DMS 273 (cell line): ENCODE data around the gene ABO.
"Not testable (repeated sequence)": the region's sequence is repeated elsewhere in the genome, so short reads cannot be mapped to it uniquely, and the experiment has no call there.

ENCODE experiments used
- DNase-seq: peaks from one replicate; lab custom pipeline; 2025; ENCODE audit not compliant: unreplicated experiment; lab: John Stamatoyannopoulos, UW

The ABO gene

DNA sequence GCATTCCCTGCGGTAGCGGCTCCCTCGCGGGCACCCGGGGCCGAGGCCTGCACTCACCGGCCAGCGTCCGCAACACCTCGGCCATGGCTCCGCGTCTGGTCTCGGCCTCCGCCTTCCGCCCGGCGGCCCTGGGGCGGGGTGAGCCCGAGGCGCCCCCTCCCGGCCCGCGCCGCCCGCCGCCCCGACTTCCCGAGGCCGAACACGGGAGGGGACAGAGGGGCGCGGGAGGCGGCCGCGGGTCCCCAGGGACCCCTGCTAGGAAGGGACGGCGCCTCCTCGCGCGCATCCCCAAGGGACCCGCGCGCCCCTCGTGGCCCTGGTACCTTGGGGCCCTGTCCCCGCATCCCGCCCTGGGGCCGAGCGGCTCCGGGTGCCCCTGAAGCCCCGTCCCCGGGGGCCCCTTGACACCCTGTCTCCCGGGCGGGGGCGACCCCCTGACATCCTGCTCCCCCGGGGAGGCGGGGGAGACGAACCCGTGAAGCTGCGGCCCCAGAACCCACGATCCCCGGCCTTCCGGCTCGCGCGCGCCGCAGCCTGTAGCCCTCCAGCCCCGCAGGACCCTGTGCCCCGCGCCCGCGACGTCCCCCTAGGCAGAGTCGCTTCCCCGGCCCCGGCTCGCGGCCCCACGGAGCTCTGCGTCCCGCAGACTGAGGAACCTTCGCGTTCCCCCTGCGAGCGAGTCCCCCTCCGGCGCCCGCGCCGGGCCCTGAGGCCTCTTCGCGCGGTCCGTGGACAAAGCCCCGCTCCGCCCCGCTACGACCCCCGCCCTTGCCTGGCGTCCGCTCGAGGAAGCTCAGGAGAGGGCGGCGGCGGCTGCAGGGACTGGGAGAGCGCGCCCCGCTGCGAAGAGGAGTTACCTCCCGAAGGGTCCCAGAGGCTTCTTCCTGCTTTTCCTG lies at the start of gene ABO:
Gene ABO, minus strand, starts transcription at position 97 of the 896 bp plus-strand sequence.
- DNase-seq, result peak; percentile 38

DNA sequence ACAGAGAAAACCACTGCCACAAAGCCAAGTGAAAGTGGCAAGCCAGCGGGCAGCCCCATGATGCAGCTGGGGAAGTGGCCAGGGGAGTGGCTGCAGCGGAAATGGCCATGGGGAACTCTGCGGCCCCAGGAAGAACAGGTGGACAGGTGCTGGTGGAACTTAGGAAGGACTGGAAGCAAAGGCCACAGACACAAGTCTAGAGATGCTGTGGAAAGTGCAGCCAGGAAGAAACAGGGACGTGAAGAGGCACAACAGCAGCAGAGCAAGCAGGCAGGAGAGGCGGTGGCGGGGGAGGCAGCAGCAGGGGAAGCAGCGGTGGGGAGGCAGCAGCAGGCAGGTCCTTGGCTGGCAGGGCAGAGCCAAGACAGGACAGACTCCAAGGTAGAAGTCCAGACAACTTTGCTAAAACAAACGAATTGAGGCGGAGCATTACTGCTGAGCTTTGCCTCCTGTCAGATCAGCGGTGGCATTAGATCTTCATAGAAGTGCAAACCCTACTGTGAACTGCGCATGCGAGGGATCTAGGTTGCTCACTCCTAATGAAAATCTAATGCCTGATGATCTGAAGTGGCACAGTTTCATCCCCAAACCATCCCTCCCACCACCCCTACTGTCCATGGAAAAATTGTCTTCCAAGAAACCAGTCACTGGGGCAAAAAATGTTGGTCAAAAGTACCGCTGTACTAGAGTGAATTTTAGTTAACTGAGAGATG lies 49.1 kb upstream of the ABO start:
- DNase-seq, result no peak

DNA sequence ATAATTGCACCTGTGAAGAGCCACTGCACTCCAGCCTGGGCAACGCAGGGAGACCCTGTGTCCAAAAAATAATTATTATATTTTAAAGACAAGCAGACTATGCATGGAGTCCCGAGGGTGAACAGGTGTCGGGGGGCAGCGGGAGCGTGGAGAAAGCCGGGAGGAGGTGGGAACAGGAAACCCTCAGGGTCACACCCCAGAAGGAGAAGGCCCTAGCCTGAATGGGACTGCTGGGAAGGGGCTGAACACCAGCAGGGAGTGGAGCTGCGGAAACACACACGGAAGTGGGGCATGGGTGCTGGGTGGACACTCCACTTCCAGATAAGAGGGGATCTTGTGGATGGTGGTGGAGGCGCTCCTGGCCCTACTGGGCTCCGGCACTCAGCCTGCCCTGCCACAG lies 48.2 kb upstream of the ABO start:
- no peak for DNase-seq

DNA sequence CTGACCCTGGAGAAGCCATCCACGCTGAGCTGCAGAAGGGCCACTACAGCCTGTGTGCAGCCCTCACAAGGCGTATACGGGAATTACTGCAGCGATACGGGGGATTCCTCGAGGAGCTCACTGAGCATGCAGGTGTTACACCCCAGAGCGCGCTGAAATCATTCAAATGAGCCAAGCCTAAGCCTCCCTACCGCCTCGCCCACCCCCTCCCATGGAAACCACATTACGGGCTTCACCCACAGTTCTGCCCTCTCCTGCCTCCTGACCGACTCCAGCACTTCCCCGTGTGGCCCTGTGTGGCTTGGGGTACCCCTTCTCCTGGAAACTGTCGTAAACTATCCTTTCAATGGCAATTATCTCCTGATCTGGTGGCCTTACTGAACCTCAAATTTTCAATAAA lies 47.7 kb upstream of the ABO start:
- no peak for DNase-seq

DNA sequence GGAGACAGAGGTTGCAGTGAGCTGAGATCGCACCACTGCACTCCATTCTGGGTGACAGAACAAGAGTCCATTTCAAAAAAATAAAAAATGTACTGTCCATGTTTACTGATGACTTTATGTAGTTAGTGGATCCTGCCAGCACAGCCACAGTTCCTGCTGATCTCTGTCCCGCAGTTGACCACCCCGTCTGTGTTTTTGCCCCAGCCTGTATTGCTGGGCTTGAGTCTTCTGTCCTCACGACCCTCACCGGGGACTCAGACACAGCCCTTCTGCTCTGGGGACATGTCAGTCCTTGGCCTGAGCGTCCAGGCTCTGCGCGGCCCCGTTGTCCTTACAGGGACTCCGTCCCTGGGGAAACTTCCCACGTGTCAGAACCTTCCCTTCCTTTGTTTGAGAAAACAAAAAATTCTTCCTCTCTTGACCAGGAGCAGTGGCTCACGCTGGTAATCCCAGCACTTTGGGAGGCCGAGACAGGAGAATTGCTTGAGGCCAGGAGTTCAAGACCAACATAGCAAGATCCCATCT lies 46.5 kb upstream of the ABO start:
- no peak for DNase-seq

DNA sequence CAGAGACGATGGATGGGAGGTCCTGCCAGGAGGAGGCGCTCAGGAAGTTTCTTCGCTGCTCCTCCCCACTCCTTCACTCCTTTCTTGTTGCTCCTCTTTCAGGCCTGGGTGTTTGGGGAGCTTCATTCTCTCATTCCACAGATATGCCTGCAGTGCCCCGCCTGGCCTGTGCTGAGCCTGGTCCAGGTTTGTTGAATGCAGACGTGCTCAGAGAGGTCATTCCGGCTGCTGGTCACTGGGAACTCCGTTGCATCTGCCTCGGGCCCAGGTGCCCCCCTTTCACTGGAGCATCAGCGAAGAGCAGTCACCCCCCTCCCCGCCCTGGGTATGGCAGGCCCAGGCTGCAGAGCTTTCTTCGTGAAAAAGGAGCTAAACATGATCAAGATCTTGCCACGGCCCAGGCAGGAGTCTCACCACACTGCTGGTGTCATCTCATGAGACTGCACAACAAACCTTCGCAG lies 45.5 kb upstream of the ABO start:
- DNase-seq, result no peak

DNA sequence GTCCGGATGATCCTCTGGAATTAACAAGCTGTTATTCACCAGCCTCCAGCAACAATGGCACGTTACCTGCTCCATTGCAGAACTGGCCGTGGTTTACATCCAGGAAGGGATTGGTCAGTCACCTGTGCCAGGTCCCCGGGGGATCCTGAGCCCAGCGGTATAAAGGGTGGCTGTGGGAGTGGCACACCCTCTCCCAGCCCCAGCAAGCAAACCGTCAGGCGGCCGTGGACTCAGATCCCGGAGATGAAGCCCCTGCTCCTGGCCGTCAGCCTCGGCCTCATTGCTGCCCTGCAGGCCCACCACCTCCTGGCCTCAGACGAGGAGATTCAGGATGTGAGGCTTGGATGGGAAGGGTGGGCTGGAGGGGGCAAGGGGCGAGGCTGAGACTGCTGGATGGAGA lies 42.5 kb upstream of the ABO start:
- DNase-seq, result not testable (repeated sequence)

DNA sequence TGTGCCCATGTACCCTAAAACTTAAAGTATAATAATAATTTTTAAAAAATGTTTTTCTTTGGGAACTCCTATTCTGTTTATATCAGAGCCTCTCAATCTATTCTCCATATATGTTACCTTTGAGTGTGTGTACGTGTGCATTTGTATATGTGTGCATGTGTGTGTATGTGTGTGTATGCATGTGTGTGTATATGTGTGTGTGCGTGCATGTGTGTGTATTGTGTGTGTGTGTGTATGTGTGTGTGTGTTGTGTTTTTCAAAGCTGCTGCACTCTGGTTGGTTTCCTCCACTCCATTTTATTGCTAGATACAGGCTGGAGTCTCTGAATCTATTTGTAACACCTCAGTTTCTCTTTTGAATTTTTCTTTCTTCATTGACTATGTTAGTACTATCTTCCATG lies 41.0 kb upstream of the ABO start:
- DNase-seq, result no peak

DNA sequence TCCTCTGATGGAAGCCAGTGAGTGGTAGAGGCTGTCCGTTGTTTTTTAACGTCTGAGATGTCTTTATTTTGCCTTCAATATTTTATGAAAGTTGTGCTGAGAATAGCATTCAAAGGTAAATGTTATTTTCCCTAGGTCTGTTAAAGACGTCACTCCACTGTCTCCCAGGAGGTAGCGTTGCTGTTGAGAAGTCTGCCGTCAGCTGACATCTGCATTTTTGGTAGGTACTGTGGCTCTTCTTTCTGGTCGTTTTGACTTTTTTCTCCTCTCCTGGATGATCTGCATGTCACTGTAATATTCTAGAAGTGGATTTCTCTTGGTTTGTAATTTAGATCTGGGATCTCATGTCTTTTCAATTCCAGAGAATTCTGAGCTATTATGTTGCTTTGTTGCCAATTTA lies 34.6 kb upstream of the ABO start:
- DNase-seq, result no peak

DNA sequence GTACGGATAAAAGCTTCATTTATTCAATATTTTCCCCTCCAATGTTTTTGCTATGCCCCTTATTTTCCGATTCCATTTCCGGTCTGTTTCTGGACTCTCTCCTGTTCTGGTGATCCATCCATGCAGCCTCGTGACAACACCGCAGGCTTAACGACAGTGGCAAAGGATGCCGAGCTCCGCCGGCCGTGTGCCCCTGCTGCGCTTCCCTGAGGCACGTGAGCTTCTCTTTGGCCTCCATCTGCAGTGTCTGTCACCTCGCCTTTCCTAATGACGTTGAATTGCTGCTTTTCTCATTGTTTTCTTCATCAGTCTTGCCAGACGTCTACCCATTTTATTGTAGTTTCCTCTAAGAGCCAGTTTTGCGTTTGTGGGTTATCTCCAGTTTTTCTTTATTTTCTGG lies 32.3 kb upstream of the ABO start:
- DNase-seq, result no peak

DNA sequence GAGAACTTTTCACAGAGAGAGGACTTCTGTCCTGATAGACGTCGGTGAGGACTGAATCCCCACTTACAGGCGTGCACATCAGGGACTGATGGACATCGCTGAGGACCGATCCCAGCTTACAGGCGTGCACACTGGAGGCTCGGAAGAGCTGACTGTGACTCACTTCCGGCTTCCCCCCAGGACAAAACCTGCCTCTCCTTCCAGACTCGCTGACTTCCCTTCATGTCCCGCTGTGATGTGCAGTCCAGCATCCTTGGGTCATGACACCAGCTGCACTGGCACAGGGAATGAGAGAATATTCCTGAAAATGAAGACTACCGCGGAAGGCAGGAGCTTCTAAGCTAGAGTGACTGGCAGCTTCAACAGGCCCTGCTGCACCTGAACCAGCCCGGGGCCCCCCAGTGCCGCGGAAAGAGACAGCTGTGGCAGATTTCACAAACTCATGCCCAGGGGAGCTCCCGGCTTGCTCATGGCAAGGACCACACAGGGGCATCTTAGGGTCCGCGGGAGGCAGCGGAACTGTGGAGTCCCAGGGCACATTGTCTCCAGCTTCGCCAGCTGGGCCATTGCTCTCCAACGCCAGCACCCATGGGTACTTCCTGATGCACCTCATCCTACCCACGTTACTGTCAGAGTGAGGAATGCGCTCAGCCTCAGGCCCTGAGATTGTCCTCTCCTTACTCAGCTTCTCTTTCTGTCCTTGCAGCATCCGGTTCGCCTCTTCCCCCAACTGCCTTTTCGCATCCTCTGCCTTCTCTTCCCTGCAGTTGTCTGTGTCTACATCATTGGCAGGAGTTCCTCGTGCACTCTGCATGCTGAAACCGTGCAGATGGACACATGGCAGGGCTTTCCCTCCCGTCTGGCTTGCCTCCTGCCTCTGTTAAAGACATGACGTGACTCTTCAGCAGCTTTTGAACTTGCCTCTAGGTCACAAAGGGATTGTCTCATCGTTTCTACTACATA lies 31.5 kb upstream of the ABO start:
- DNase-seq, result peak; percentile 33

DNA sequence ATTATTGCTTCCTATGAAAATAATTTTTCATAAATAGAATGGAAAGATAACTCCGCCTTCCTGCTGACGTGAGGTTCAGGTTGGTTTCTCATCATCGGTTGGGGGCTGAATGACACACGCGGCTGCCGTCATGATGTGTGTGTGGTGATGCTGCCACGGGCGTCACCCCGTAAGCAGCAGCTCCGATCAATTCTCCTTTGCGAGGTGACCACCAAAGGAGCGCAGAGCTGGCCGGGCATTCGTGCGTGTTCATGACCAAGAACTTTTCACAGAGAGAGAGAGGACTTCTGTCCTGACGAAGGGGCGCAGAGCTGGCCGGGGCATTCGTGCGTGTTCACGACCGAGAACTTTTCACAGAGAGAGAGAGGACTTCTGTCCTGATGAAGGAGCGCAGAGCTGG lies 30.7 kb upstream of the ABO start:
- no peak for DNase-seq

DNA sequence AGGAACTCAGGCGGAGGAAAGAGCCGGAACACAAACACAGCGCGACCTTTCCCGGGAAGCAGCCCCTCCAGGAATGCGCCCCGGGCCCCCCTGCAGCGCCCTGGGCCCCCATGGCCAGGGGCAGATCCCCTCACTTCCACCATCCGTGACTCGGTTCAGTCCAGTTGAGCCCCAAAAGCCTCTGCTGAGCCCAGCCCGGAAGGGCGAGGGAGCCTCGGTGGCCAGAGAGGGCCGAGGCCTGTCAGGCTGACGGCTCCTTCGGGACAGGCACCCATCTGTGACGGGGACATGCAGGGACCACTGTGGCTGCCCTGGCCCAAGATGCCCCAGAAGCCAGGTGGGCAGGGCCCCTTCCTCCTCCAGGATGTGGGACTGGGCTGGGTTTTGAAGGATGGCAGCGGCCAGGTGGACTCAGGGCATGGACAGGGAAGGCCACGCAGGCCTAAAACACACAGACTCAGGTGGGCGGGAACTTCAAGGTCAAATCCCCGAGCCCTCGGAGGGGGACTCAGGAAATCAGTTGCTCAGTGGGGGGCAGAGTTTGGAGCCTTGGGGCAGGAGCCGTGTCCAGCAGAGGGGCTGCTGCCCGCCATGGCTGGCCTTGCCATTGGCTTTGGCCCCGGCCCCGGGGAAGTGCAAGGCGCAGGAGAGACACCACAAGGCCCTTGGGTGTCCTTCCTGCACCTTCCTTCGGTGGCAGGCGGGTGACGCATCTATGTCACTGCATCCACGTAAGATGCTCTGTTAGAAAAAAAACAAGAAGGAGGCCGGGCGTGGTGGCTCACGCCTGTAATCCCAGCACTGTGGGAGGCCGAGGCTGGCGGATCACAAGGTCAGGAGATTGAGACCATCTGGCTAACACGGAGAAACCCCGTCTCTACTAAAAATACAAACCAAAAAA lies 29.7 kb upstream of the ABO start:
- no peak for DNase-seq

DNA sequence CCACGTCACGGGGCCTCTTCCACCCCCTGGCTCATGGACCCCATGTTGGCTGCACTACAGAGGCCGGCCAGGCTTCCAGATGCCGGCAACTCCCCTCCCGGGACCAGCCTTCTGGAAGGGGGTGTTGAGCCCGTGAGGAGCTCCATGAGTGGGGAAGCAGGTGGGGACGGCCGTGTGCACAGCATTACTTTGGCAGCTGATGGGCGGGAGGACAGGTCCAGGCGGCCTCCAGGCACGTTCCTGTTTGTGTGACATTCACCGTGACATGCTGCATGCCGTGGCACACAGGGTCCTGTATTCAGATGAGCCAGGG lies 29.1 kb upstream of the ABO start:
- no peak for DNase-seq

DNA sequence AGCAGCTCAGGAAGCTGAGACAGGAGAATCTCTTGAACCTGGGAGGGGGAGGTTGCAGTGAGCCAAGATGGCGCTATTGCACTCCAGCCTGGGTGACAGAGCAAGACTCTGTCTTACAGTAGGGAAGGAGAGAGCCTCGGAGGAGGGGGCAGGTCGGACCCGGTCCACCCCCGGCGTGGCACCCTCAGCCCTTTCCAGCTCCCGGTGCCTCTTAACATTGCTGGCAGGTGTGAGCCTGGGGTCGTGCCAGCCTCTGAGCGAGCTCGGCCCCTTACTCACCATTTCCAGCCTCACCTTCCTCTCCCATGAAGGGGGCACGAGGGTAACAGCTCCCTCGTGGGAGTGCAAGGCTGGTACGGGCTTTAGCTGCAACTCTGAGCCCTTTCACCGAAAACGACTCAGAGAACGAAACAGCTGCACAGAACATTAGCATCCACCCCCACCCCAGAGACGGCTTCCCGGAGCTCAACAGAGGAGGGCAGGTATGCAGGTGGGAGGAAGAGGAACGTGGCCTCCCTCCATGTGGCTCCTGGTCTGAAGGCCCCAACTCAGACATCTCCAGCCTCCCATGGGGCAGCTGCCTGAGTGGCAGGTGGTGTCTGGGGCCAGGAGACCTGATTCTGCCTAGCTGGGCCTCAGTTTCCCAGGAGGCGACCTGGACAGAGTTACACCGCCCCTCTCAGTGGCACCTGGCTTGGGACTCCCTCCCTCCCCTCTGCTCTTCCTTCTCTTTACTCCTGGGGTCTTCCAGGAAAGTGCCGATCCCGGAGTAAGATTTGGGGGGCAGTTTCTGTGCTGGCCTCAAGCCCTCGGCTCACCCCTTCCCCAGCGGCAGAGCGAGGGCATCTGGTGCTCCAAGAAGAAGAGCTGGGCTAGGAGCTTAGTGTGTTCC lies 28.5 kb upstream of the ABO start:
- DNase-seq, result no peak

DNA sequence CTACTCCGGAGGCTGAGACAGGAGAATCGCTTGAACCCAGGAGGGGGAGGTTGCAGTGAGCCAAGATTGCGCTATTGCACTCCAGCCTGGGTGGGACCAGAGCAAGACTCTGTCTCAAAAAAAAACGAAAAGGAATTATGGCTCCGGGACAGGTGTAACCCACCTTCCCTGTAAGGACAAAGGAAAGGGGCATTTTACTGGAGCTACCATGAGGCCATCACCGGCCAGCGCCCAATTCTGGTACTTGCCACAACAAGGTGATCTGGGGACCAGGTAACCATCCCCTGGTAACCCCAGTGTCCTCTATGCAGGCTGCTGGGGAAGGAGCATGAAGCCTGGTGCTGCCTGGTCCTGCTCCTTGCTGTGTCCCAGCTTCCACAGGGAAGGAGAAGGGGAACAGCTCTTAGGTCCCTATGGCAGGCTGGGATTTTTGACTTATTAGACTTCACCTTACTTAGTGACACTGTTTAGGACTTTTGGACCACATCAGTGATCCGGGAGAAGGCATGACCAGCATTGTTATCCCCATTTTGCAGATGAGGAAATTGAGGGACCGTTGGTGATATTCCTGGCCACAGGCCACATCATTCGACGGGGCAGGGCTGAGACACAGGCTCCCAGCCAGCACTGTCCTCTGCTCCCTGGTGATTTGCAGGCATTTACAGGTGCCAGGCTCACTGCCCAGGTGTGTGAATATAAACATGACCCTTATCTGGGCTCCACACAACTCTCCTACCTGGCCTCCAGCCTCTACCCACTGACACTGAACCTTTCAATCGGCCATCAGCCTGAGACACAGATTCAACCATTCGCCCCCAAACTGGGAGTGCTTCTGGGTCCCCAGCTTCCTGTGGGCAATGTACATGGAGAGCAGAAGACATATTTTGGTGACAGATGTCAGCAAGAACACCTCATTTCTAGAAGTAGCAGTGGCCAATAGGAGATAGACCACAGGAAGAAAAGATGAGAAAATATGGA lies 26.5 kb upstream of the ABO start:
- no peak for DNase-seq

DNA sequence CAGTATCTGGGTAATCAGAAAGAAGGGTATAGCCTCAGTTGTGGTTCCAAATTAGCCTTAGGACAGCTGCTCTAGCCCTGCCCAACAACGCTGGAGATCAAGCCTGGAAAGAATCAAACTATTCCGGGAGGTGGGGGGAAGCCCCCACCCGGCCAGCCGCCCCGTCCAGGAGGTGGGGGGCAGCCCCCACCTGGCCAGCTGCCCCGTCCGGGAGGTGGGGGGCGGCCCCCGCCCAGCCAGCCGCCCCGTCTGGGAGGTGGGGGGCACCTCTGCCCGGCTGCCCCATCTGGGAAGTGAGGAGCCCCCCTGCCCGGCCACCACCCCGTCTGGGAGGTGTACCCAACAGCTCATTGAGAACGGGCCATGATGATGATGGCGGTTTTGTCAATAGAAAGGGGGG lies 25.0 kb upstream of the ABO start:
- not testable (repeated sequence) for DNase-seq

DNA sequence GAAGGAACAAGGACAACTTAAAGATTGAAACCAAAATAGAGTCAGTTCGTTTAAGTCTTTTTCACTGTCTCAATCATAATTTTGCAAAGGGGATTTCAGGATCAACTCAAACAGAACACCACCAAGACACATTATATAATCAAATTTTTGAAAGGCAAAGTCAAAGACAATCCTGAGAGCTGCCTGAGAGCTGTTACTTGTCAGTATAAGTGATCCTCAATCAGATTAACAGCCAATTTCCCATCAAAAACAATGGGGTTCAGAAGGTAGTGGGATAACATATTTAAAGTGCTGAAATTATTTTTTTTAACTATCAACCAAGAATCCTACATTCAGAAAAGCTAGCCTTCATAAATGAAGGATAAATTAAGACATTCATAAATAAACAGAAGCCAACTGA lies 19.3 kb upstream of the ABO start:
- no peak for DNase-seq
